HCT116 (cell line): ENCODE measurements around the gene SMIM5. TPM values are rescaled to one million over a fixed set of nuclear protein-coding genes. Genes with fewer than 3 reads are reported as not detected.

ENCODE experiments used
- ATAC-seq: fragments of 200-7000 bp; cut with Tn5 transposase; 2 replicates; pipeline ENCODE4 v1.9.1; 2020; ENCODE audit warnings: mild to moderate bottlenecking, moderate library complexity
- Bru-seq: library from RNA; stranded (reverse); fragments of 400-500 nt; gene quantifications from one replicate; lab custom pipeline; 2021; lab: Mats Ljungman, UMichigan
- BruChase-seq, 2 experiments: library from RNA; stranded (reverse); fragments of 400-500 nt; gene quantifications; one replicate each; lab custom pipeline; 2021; lab: Mats Ljungman, UMichigan
- BruUV-seq: library from RNA; stranded (reverse); fragments of 400-500 nt; replicated peaks from 2 replicates; lab custom pipeline; 2021; lab: Mats Ljungman, UMichigan
- CTCF ChIA-PET: fragments of 300-600 bp; sonication (Branson Sonifier 250); formaldehyde crosslinking; loops from one replicate; lab custom pipeline; 2021; ENCODE audit warnings: antibody characterized with exemption; lab: Charles Lee
- POLR2A ChIA-PET: fragments of 300-600, 350-600 bp; sonication (Branson Sonifier 250); formaldehyde crosslinking; loops from one replicate; lab custom pipeline; 2021; ENCODE audit warnings: antibody characterized with exemption; lab: Charles Lee
- RAD21 ChIA-PET, 2 experiments: fragments of 300-600 bp; sonication (Branson Sonifier 250); formaldehyde crosslinking; loops; one replicate each; lab custom pipeline; 2023; ENCODE audit warnings: low total read pairs in 2 of 2; ENCODE audit not compliant: uncharacterized antibody in 2 of 2, unreplicated experiment in 2 of 2, low non-redundant PET in 1 of 2; lab: Charles Lee
- DNase-seq: peaks from one replicate; pipeline ENCODE4 v3.0.0-alpha.2; 2010; ENCODE audit warnings: low read depth, low spot score
- H2AFZ ChIP-seq: fragments of 200-600 bp; shearing (Covaris generic), sonication (generic); 2 replicates; pipeline ENCODE4 v1.6.1; 2017; ENCODE audit warnings: low read depth, mixed run types, mixed read lengths, antibody characterized with exemption, low read length; ENCODE audit not compliant: poor library complexity, severe bottlenecking
- H3K27ac ChIP-seq: 2 replicates; pipeline ENCODE4 v1.5.1; 2012; ENCODE audit warnings: low read depth, low read length
- H3K27me3 ChIP-seq: fragments of 200-600 bp; sonication (generic); 2 replicates; pipeline ENCODE4 v1.6.1; 2016; ENCODE audit warnings: mixed run types, low read length, mixed read lengths; ENCODE audit not compliant: insufficient read depth
- H3K36me3 ChIP-seq, 2 experiments: fragments of 200-500 bp in 1 of 2; fragments of 200-600 bp in 1 of 2; sonication (Bioruptor generic) in 1 of 2; sonication (generic) in 1 of 2; 2 replicates each; pipeline versions ENCODE4 v1.5.1 to v1.6.1; 2014 to 2016; ENCODE audit warnings: low read length in 2 of 2, inconsistent platforms in 1 of 2, mixed read lengths in 1 of 2, mixed run types in 1 of 2; ENCODE audit not compliant: insufficient read depth in 2 of 2, control insufficient read depth in 1 of 2
- H3K4me1 ChIP-seq, 2 experiments: fragments of 200-600 bp in 1 of 2; sonication (generic) in 1 of 2; 2 replicates each; pipeline versions ENCODE4 v1.5.1 to v1.6.1; 2012 to 2017; ENCODE audit warnings: low read length in 2 of 2, inconsistent platforms in 1 of 2, mild to moderate bottlenecking in 1 of 2, mixed read lengths in 1 of 2, mixed run types in 1 of 2, moderate library complexity in 1 of 2; ENCODE audit not compliant: insufficient read depth in 2 of 2, control insufficient read depth in 1 of 2
- H3K4me2 ChIP-seq: fragments of 200-600 bp; sonication (generic); 2 replicates; pipeline ENCODE4 v1.6.1; 2017; ENCODE audit warnings: mixed run types, low read length, mixed read lengths
- H3K4me3 ChIP-seq, 2 experiments: fragments of 200-600 bp in 1 of 2; sonication (generic) in 1 of 2; replicated peaks in 1 of 2; 2 replicates each; pipeline ENCODE4 v1.5.1; 2011 to 2016; ENCODE audit warnings: low read length in 2 of 2, control low read depth in 1 of 2, low read depth in 1 of 2, mild to moderate bottlenecking in 1 of 2, mixed read lengths in 1 of 2, mixed run types in 1 of 2
- H3K79me2 ChIP-seq: fragments of 200-600 bp; sonication (generic); 2 replicates; pipeline ENCODE4 v1.6.1; 2017; ENCODE audit warnings: mild to moderate bottlenecking, mixed run types, low read length, moderate library complexity, mixed read lengths; ENCODE audit not compliant: insufficient read depth
- H3K9ac ChIP-seq: fragments of 200-600 bp; sonication (generic); 2 replicates; pipeline ENCODE4 v1.6.1; 2016; ENCODE audit warnings: low read length, mixed read lengths
- H3K9me2 ChIP-seq: fragments of 200-600 bp; sonication (generic), shearing (Covaris generic); 2 replicates; pipeline ENCODE4 v1.6.1; 2017; ENCODE audit warnings: mixed run types, mild to moderate bottlenecking, moderate library complexity; ENCODE audit not compliant: insufficient read depth
- H3K9me3 ChIP-seq, 2 experiments: fragments of 200-500 bp in 1 of 2; fragments of 200-600 bp in 1 of 2; sonication (Bioruptor generic) in 1 of 2; sonication (generic) in 1 of 2; 2 replicates each; pipeline ENCODE4 v1.6.1; 2014 to 2017; ENCODE audit warnings: low read length in 2 of 2, mixed read lengths in 2 of 2, inconsistent platforms in 1 of 2, low read depth in 1 of 2, mild to moderate bottlenecking in 1 of 2, mixed run types in 1 of 2, moderate library complexity in 1 of 2; ENCODE audit not compliant: control insufficient read depth in 1 of 2, insufficient read depth in 1 of 2
- H4K20me1 ChIP-seq: fragments of 200-600 bp; sonication (generic), shearing (Covaris generic); 2 replicates; pipeline ENCODE4 v1.6.1; 2017; ENCODE audit warnings: mixed run types, mild to moderate bottlenecking, moderate library complexity; ENCODE audit not compliant: insufficient read depth
- POLR2AphosphoS5 ChIP-seq: IDR thresholded peaks from 2 replicates; pipeline ENCODE4 v1.6.1; 2011; ENCODE audit warnings: mild to moderate bottlenecking, low read depth, low read length, moderate library complexity
- RAD21 ChIP-seq: IDR thresholded peaks from 2 replicates; pipeline ENCODE4 v1.6.1; 2012; ENCODE audit warnings: low read depth, mild to moderate bottlenecking
- SIN3A ChIP-seq: IDR thresholded peaks from 2 replicates; pipeline ENCODE4 v1.6.1; 2012; ENCODE audit warnings: low read depth
- YY1 ChIP-seq: IDR thresholded peaks from 2 replicates; pipeline ENCODE4 v1.6.1; 2011; ENCODE audit warnings: low read length, low read depth, moderate library complexity, mild to moderate bottlenecking; ENCODE audit not compliant: insufficient replicate concordance; ENCODE audit errors: extremely low read depth
- intact Hi-C: fragments of 100-400 bp; cut with micrococcal nuclease; formaldehyde crosslinking; loops from 2 replicates; pipeline ENCODE4 v1.10.0; 2022
- long read RNA-seq: library from polyadenylated mRNA; unstranded; transcript quantifications from one replicate; pipeline ENCODE4 v2.0.0, GENCODE V29; 2021; ENCODE audit not compliant: unreplicated experiment
- polyA plus RNA-seq: library from polyadenylated mRNA; unstranded; fragments of >200 nt; gene quantifications from 2 replicates; pipeline ENCODE4 v1.2.1, GENCODE V29; 2012; ENCODE audit warnings: missing spikeins
- total RNA-seq: library from RNA; stranded (reverse); gene quantifications from one replicate; pipeline ENCODE4 v1.2.1, GENCODE V29; 2021; ENCODE audit not compliant: unreplicated experiment
- TF ChIP-seq, protein P1 (sequence below): IDR thresholded peaks from 2 replicates; pipeline ENCODE4 v1.6.1; 2011; ENCODE audit warnings: mild to moderate bottlenecking, low read length, moderate library complexity; ENCODE audit not compliant: insufficient replicate concordance; ENCODE audit errors: extremely low read depth
- TF ChIP-seq, protein P2 (sequence below), 3 experiments: fragments of 200-600 bp in 1 of 3; sonication (generic) in 1 of 3; IDR thresholded peaks in 2 of 3; conservative IDR thresholded peaks in 1 of 3; 2 replicates each; pipeline ENCODE4 v1.5.1; 2012 to 2017; ENCODE audit warnings: low read depth in 2 of 3, low read length in 2 of 3, antibody characterized with exemption in 1 of 3, borderline replicate concordance in 1 of 3, control low read depth in 1 of 3, mild to moderate bottlenecking in 1 of 3, mixed read lengths in 1 of 3, mixed run types in 1 of 3, moderate library complexity in 1 of 3; ENCODE audit not compliant: insufficient read depth in 1 of 3
- TF ChIP-seq, protein P3 (sequence below): IDR thresholded peaks from 2 replicates; pipeline ENCODE4 v1.6.1; 2012

Gene SMIM5, protein sequence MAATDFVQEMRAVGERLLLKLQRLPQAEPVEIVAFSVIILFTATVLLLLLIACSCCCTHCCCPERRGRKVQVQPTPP
- total RNA-seq = 0.12 TPM
- 0.79 and 1.0 TPM in 2 replicates for polyA plus RNA-seq
- percentile 18 among the genes with signal in this experiment for Bru-seq, nascent RNA
- BruChase-seq, experiment 1, labeled RNA remaining after a 6-hour chase = percentile 21 among the genes with signal in this experiment
- percentile 8 among the genes with signal in this experiment for BruChase-seq, experiment 2, labeled RNA remaining after a 2-hour chase
- long read RNA-seq, partial matches to known transcripts = 0 of 1 reads
- long read RNA-seq, other reads (novel, unspliced or antisense) = 1 of 1 reads

DNA sequence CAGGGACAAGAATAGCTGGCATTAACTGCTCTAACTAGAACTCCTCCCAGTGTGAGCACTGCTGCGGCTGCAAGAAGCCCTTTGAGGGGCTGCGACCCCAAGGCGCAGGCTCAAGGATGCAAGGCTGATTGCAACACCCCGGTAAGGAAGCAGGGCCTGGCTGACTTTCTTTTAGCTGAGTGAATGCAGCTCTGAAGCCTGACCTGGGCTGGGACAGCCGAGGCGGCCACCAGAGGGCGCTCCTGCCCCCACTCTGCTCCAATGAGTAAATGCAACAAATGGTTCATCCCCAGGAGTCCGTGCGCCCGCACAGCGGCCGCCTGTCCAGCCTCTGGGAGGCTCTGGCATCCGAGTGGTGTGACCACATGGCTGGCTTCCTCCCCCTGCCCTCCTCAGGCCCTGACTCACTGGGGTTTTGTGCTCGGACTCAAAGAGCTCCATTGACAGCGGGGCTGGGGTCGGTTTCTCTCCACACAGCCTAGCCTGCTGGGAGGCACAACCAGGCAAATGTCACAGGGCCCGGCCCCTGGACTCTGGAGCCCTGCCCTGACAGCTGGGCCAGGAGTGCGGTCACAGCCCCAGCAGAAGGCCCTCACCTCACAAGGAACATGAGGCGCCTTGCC is at the start of gene SMIM5:
Gene SMIM5, plus strand, starts transcription at position 572 of the 623 bp plus-strand sequence. CDS start 6,768 bp downstream, outside the sequence.
- ATAC-seq (peak; percentile 89), DNase-seq (peak; percentile 63)
- Histone ChIP-seq H3K36me3 (0 out of 4 replicates have a peak, but pooled peaks cover 0 to 2% of the 10 kb centered on the region in 2 experiments), H3K4me2 (peak within 1 kb of the TSS; percentile 60), H3K79me2 (no peaks in the 10 kb centered on the region), H3K9me3 (no peaks in the 10 kb centered on the region), H3K9ac (peak within 1 kb of the TSS; percentile 47), H3K4me1 (peaks cover 15 to 22% of the 10 kb centered on the region in 2 experiments), H3K27me3 (no peaks in the 10 kb centered on the region), H3K9me2 (no peaks in the 10 kb centered on the region), H4K20me1 (no peaks in the 10 kb centered on the region), H3K27ac (peak within 1 kb of the TSS; percentile 73), H3K4me3 (peak within 1 kb of the TSS in 1 of 2 experiments; percentile 6; a peak in 1 of 4 replicates), H2AFZ (no peak within 1 kb of the TSS)
- ChIA-PET RAD21 (interaction anchor here (0.6 to 2.8 kb wide), 13 partner anchors 12 to 132 kb away, joined by 3 to 18 read pairs (median 6); partner anchors contain the start of gene GALK1 (in 1 of the 2)), CTCF (interaction anchor here (0.6 to 2.8 kb wide), 50 partner anchors 9 to 212 kb away, joined by 3 to 169 read pairs (median 6); partner anchors contain the start of genes GALK1, ITGB4, RECQL5 and SAP30BP), POLR2A (interaction anchor here (0.9 to 2.4 kb wide), 5 partner anchors 13 to 147 kb away, joined by 3 to 17 read pairs (median 4); a partner anchor contains a TSS)
- TF ChIP-seq YY1 (peak; percentile 28), RAD21 (peak; percentile 92), POLR2AphosphoS5 (no peak), SIN3A (no peak)
- TF ChIP-seq, protein P1, sequence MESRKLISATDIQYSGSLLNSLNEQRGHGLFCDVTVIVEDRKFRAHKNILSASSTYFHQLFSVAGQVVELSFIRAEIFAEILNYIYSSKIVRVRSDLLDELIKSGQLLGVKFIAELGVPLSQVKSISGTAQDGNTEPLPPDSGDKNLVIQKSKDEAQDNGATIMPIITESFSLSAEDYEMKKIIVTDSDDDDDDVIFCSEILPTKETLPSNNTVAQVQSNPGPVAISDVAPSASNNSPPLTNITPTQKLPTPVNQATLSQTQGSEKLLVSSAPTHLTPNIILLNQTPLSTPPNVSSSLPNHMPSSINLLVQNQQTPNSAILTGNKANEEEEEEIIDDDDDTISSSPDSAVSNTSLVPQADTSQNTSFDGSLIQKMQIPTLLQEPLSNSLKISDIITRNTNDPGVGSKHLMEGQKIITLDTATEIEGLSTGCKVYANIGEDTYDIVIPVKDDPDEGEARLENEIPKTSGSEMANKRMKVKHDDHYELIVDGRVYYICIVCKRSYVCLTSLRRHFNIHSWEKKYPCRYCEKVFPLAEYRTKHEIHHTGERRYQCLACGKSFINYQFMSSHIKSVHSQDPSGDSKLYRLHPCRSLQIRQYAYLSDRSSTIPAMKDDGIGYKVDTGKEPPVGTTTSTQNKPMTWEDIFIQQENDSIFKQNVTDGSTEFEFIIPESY = no peak
- TF ChIP-seq, protein P2, sequence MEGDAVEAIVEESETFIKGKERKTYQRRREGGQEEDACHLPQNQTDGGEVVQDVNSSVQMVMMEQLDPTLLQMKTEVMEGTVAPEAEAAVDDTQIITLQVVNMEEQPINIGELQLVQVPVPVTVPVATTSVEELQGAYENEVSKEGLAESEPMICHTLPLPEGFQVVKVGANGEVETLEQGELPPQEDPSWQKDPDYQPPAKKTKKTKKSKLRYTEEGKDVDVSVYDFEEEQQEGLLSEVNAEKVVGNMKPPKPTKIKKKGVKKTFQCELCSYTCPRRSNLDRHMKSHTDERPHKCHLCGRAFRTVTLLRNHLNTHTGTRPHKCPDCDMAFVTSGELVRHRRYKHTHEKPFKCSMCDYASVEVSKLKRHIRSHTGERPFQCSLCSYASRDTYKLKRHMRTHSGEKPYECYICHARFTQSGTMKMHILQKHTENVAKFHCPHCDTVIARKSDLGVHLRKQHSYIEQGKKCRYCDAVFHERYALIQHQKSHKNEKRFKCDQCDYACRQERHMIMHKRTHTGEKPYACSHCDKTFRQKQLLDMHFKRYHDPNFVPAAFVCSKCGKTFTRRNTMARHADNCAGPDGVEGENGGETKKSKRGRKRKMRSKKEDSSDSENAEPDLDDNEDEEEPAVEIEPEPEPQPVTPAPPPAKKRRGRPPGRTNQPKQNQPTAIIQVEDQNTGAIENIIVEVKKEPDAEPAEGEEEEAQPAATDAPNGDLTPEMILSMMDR (IDR thresholded peaks at IDR 0.05 in 2 of 3, conservative IDR thresholded peaks at IDR 0.05 in 1 of 3; ENCODE audit: borderline replicate concordance in 1 of 3, insufficient read depth in 1 of 3, low read depth in 2 of 3, low read length in 2 of 3) = peak; percentile 95 to 99 (median 99)
- TF ChIP-seq, protein P3, sequence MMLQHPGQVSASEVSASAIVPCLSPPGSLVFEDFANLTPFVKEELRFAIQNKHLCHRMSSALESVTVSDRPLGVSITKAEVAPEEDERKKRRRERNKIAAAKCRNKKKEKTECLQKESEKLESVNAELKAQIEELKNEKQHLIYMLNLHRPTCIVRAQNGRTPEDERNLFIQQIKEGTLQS = no peak
- no TSS peak for BruUV-seq
- intact Hi-C loops = loop anchor here (1.0 to 5.0 kb wide), 3 partner anchors 20 to 116 kb away; partner anchors contain the start of genes CASKIN2 and TSEN54
